Measurements from ENCODE around the gene PGS1. TPM values are rescaled to one million over a fixed set of nuclear protein-coding genes. Genes with fewer than 3 reads are reported as not detected.
A peak's percentile ranks its signal among the peaks of the same experiment; 100 is the strongest.

The PGS1 gene
- total and polyA plus RNA-seq, 2 donors (not counting 1 experiment from before 2014, with no cell fraction given): 22.4 to 34.5 TPM

DNA sequence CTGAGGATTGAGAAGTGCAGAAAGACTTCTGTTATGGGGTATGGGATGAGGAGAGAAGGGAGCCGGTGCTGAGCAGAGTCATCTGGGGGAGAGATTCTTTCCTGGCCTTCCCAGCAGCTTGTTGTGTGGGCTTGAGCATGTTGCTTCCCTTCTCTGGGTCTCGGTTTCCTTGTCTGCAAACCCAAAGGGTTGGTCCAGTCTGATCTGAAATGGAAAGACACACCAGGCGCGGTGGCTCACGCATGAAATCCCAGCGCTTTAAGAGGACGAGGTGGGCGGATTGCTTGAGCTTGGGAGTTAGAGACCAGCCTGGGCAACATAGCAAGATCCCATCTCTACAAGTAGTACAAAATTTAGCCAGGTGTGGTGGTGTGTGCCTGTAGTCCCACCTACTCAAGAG is 24.6 kb upstream of the PGS1 start:
- Histone ChIP-seq H3K9ac (ENCODE audit: insufficient read depth, low read length) (peak overlapping the region; percentile 61), H3K4me1 (ENCODE audit: control insufficient read depth, extremely low read depth, insufficient read depth, low read length) (peaks cover 43% of the 10 kb centered on the region), H3K4me3 (replicated peaks in 1 of 4; ENCODE audit: control extremely low read depth in 1 of 4, insufficient read depth in 1 of 4, low read depth in 3 of 4, low read length in 4 of 4) (peak overlapping the region in 2 of 4 experiments; percentile 28 to 52), H3K9me3 (ENCODE audit: control insufficient read depth, insufficient read depth, low read depth, low read length) (no peaks in the 10 kb centered on the region), H2AFZ (ENCODE audit: low read length) (no peak overlapping the region), H4K20me1 (ENCODE audit: control insufficient read depth, extremely low read depth, insufficient read depth, low read length) (no peaks in the 10 kb centered on the region), H3K4me2 (ENCODE audit: extremely low read depth, insufficient read depth, low read length) (peak overlapping the region; percentile 20), H3K27me3 (ENCODE audit: control insufficient read depth, insufficient read depth, low read length) (no peaks in the 10 kb centered on the region), H3K27ac (ENCODE audit: insufficient read depth, low read length) (peak overlapping the region; percentile 94), H3K79me2 (ENCODE audit: control insufficient read depth, insufficient read depth, low read length) (peaks cover 41% of the 10 kb centered on the region), H3K36me3 (ENCODE audit: control insufficient read depth, insufficient read depth, low read length) (peaks cover 20% of the 10 kb centered on the region)
- DNase-seq (ENCODE audit: low read depth in 2 of 2): no peak
- TF ChIP-seq, protein P1, sequence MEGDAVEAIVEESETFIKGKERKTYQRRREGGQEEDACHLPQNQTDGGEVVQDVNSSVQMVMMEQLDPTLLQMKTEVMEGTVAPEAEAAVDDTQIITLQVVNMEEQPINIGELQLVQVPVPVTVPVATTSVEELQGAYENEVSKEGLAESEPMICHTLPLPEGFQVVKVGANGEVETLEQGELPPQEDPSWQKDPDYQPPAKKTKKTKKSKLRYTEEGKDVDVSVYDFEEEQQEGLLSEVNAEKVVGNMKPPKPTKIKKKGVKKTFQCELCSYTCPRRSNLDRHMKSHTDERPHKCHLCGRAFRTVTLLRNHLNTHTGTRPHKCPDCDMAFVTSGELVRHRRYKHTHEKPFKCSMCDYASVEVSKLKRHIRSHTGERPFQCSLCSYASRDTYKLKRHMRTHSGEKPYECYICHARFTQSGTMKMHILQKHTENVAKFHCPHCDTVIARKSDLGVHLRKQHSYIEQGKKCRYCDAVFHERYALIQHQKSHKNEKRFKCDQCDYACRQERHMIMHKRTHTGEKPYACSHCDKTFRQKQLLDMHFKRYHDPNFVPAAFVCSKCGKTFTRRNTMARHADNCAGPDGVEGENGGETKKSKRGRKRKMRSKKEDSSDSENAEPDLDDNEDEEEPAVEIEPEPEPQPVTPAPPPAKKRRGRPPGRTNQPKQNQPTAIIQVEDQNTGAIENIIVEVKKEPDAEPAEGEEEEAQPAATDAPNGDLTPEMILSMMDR (conservative IDR thresholded peaks at IDR 0.05 in 1 of 2, IDR thresholded peaks at IDR 0.05 in 1 of 2; ENCODE audit: low read depth in 1 of 2, low read length in 2 of 2): no peak
- TF ChIP-seq EZH2 (IDR thresholded peaks at IDR 0.05; ENCODE audit: low read length, missing control alignments): no peak

DNA sequence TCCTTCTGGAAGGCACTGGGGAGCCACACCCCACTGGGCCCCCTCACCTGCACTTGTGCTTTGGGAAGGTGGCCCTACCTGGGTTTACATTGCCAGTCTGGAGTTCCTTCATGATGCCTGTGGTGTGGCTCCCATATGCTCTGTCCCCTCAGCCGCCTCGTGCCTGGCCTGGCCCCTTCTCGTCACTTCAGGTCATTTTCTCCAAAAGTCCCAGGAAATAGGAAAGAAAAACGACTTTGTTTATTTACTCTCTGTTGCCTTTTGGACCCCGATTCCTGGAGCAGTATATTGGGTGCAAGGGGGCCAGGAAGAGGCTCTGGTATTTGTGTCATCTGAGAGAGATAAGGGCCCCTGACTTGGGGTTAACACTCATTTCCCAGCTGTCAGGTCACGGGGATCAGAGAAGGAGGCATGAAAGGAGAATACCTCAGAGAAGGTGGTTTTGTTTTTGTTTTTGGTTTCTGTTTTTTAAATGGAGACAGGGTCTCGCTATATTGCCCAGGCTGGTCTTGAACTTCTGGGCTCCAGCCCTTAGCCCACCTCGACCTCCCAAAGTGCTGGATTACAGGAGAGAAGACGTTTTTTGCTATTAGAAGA is 23.3 kb upstream of the PGS1 start:
- peak overlapping the region; percentile 94 for H3K27ac ChIP-seq (ENCODE audit: insufficient read depth, low read length)

DNA sequence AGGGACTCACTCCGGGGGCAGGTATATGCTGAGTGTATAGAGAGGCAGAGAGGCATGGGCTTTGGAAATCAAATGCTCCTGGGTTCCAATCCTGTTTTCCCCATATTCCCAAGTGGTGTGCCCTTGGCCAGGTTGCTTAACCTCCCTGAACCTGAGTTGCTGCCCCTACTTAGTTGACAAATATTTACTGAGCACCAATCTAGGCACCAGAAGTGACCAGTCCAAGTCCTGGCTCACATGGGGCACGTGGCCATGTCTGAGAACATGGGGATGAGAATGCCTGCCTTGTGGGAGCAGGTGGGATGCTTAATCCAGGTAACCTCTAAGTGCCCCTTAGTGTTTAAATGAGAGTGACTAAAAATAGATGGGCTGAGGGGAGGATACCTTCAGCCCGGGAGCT is 22.7 kb upstream of the PGS1 start:
- Histone ChIP-seq H2AFZ (ENCODE audit: low read length) (no peak overlapping the region), H4K20me1 (ENCODE audit: control insufficient read depth, extremely low read depth, insufficient read depth, low read length) (no peaks in the 10 kb centered on the region), H3K4me1 (ENCODE audit: control insufficient read depth, extremely low read depth, insufficient read depth, low read length) (peaks cover 34% of the 10 kb centered on the region), H3K4me3 (replicated peaks in 1 of 4; ENCODE audit: control extremely low read depth in 1 of 4, insufficient read depth in 1 of 4, low read depth in 3 of 4, low read length in 4 of 4) (peak overlapping the region in 2 of 4 experiments; percentile 62 to 98), H3K27me3 (ENCODE audit: control insufficient read depth, insufficient read depth, low read length) (no peaks in the 10 kb centered on the region), H3K9ac (ENCODE audit: insufficient read depth, low read length) (no peak overlapping the region), H3K27ac (ENCODE audit: insufficient read depth, low read length) (peak overlapping the region; percentile 94), H3K9me3 (ENCODE audit: control insufficient read depth, insufficient read depth, low read depth, low read length) (no peaks in the 10 kb centered on the region), H3K79me2 (ENCODE audit: control insufficient read depth, insufficient read depth, low read length) (peaks cover 50% of the 10 kb centered on the region), H3K36me3 (ENCODE audit: control insufficient read depth, insufficient read depth, low read length) (peaks cover 21% of the 10 kb centered on the region), H3K4me2 (ENCODE audit: extremely low read depth, insufficient read depth, low read length) (peak overlapping the region; percentile 20)
- DNase-seq (ENCODE audit: low read depth in 2 of 2): no peak
- TF ChIP-seq, protein P1 (conservative IDR thresholded peaks at IDR 0.05 in 1 of 2, IDR thresholded peaks at IDR 0.05 in 1 of 2; ENCODE audit: low read depth in 1 of 2, low read length in 2 of 2): no peak
- TF ChIP-seq EZH2 (IDR thresholded peaks at IDR 0.05; ENCODE audit: low read length, missing control alignments): no peak

More for the DNA sequence above, 23.3 kb upstream of the PGS1 start:
- H2AFZ ChIP-seq (ENCODE audit: low read length): no peak overlapping the region
- H3K79me2 ChIP-seq (ENCODE audit: control insufficient read depth, insufficient read depth, low read length): peaks cover 50% of the 10 kb centered on the region
- no peaks in the 10 kb centered on the region for H4K20me1 ChIP-seq (ENCODE audit: control insufficient read depth, extremely low read depth, insufficient read depth, low read length)
- TF ChIP-seq, protein P1 (conservative IDR thresholded peaks at IDR 0.05 in 1 of 2, IDR thresholded peaks at IDR 0.05 in 1 of 2; ENCODE audit: low read depth in 1 of 2, low read length in 2 of 2): no peak
- no peak for TF ChIP-seq EZH2 (IDR thresholded peaks at IDR 0.05; ENCODE audit: low read length, missing control alignments)
- H3K27me3 ChIP-seq (ENCODE audit: control insufficient read depth, insufficient read depth, low read length): no peaks in the 10 kb centered on the region
- H3K4me1 ChIP-seq (ENCODE audit: control insufficient read depth, extremely low read depth, insufficient read depth, low read length): peaks cover 38% of the 10 kb centered on the region
- H3K4me3 ChIP-seq (replicated peaks in 1 of 4; ENCODE audit: control extremely low read depth in 1 of 4, insufficient read depth in 1 of 4, low read depth in 3 of 4, low read length in 4 of 4): peak overlapping the region in 1 of 4 experiments; percentile 98
- peaks cover 21% of the 10 kb centered on the region for H3K36me3 ChIP-seq (ENCODE audit: control insufficient read depth, insufficient read depth, low read length)
- DNase-seq (ENCODE audit: low read depth in 2 of 2): no peak
- H3K9me3 ChIP-seq (ENCODE audit: control insufficient read depth, insufficient read depth, low read depth, low read length): no peaks in the 10 kb centered on the region
- H3K4me2 ChIP-seq (ENCODE audit: extremely low read depth, insufficient read depth, low read length): no peak overlapping the region
- no peak overlapping the region for H3K9ac ChIP-seq (ENCODE audit: insufficient read depth, low read length)
